Body of pancreas (tissue), 4 donors: Measurements from ENCODE around the gene HOXB5. TPM values are rescaled to one million over a fixed set of nuclear protein-coding genes. Genes with fewer than 3 reads are reported as not detected.

Experiments used
- ATAC-seq: fragments of 150-250 bp; one replicate; pipeline ENCODE4 v1.9.1; 2016
- DNase-seq, 4 donors: peaks; one replicate each; pipeline ENCODE4 v3.0.0-alpha.2; 2019
- H3K27ac ChIP-seq, 4 donors: fragments of 200-600 bp; sonication (generic); 1 replicate in 3 of 4; 2 replicates in 1 of 4; pipeline versions ENCODE4 v1.5.1 to v1.6.1; 2016 to 2019; ENCODE audit warnings: mild to moderate bottlenecking in 1 of 4, mixed read lengths in 1 of 4, moderate library complexity in 1 of 4
- H3K27me3 ChIP-seq, 2 donors: fragments of 200-600 bp; sonication (generic); one replicate each; pipeline ENCODE4 v1.6.0; 2016; ENCODE audit warnings: mild to moderate bottlenecking in 1 of 2
- H3K36me3 ChIP-seq, 2 donors: fragments of 200-600 bp; sonication (generic); replicated peaks in 1 of 2; 2 replicates each; pipeline ENCODE4 v1.5.1; 2016; ENCODE audit warnings: low read depth in 2 of 2; ENCODE audit not compliant: insufficient read depth in 1 of 2
- H3K4me1 ChIP-seq: fragments of 200-600 bp; sonication (generic); one replicate; pipeline ENCODE4 v1.6.0; 2016
- H3K4me3 ChIP-seq, 2 donors: fragments of 200-600 bp; sonication (generic); 1 replicate in 1 of 2; 2 replicates in 1 of 2; pipeline ENCODE4 v1.5.1; 2016 to 2019
- H3K9me3 ChIP-seq, 3 donors: fragments of 200-600 bp; sonication (generic); 1 replicate in 2 of 3; 2 replicates in 1 of 3; pipeline ENCODE4 v1.5.1; 2016
- CTCF ChIP-seq, 7 experiments: fragments of 450-650 bp in 4 of 7; fragments of 200-600 bp in 3 of 7; sonication (generic) in 3 of 7; IDR thresholded peaks; one replicate each; pipeline ENCODE4 v1.5.1; 2016 to 2019; ENCODE audit warnings: antibody characterized with exemption in 7 of 7
- POLR2A ChIP-seq, 3 donors: fragments of 450-650 bp; IDR thresholded peaks; one replicate each; pipeline ENCODE4 v1.6.1; 2016; ENCODE audit warnings: antibody characterized with exemption in 3 of 3, mild to moderate bottlenecking in 2 of 3
- WGBS, 2 donors: methylation state at CpG; one replicate each; pipeline ENCODE4 v1.1.5; 2017; 5-methylcytosine and 5-hydroxymethylcytosine counted together
- intact Hi-C: fragments of 100-400 bp; cut with DNase I; formaldehyde crosslinking; loops from one replicate; pipeline ENCODE4 v1.15.1; 2023
- total RNA-seq, 2 donors: library from RNA; depleted of rRNA; stranded (reverse); fragments of >200 nt; gene quantifications; one replicate each; pipeline ENCODE4 v1.1.0, GENCODE V29; 2016

Gene HOXB5
- total RNA-seq, 2 donors from 2014 or later, result 0.99 TPM; not detected in 1

GRCh38 chr17:48589060-48589830, 4.3 kb downstream of the HOXB5 start:
- Histone ChIP-seq H3K4me3 (no peak overlapping the region), H3K36me3 (no peaks in the 10 kb centered on the region), H3K4me1 (peaks cover 24% of the 10 kb centered on the region), H3K9me3 (no peaks in the 10 kb centered on the region), H3K27ac (no peak overlapping the region), H3K27me3 (peaks cover 0 to 41% of the 10 kb centered on the region in 2 donors)
- intact Hi-C loops, result no loop called here
- 13 to 18% methylated on average over 10 of the region's 10 CpGs for WGBS, 2 donors
- ATAC-seq, result no peak
- TF ChIP-seq CTCF (IDR thresholded peaks at IDR 0.05), result no peak
- no peak for TF ChIP-seq POLR2A (IDR thresholded peaks at IDR 0.05)
- no peak for DNase-seq

- Histone ChIP-seq H3K9me3 (no peaks in the 10 kb centered on the region), H3K4me3 (no peak overlapping the region), H3K27ac (no peak overlapping the region), H3K4me1 (peaks cover 23% of the 10 kb centered on the region), H3K36me3 (no peaks in the 10 kb centered on the region), H3K27me3 (peaks cover 0 to 43% of the 10 kb centered on the region in 2 donors)
- intact Hi-C loops, result no loop called here
- no peak for DNase-seq
- TF ChIP-seq CTCF (IDR thresholded peaks at IDR 0.05) (no peak), POLR2A (IDR thresholded peaks at IDR 0.05) (no peak)
- no peak for ATAC-seq
- WGBS, 2 donors, result 17 to 20% methylated on average over 2 of the region's 2 CpGs
Measured at GRCh38 chr17:48588528-48588927, 5.1 kb downstream of the HOXB5 start.

- ATAC-seq (no peak), DNase-seq (no peak)
- Histone ChIP-seq H3K27me3 (peaks cover 0 to 39% of the 10 kb centered on the region in 2 donors), H3K4me1 (peaks cover 19% of the 10 kb centered on the region), H3K27ac (no peak overlapping the region), H3K4me3 (no peak overlapping the region), H3K9me3 (no peaks in the 10 kb centered on the region), H3K36me3 (no peaks in the 10 kb centered on the region)
- WGBS, 2 donors, result 26 to 42% methylated on average over 2 of the region's 2 CpGs
- intact Hi-C loops, result no loop called here
- TF ChIP-seq POLR2A (IDR thresholded peaks at IDR 0.05) (no peak), CTCF (IDR thresholded peaks at IDR 0.05) (no peak)
Measured at GRCh38 chr17:48588074-48588415, 5.5 kb downstream of the HOXB5 start.

GRCh38 chr17:48587276-48588073, 6.1 kb downstream of the HOXB5 start:
- ATAC-seq, result no peak
- H3K36me3 ChIP-seq, result no peaks in the 10 kb centered on the region
- no peak for TF ChIP-seq CTCF (IDR thresholded peaks at IDR 0.05)
- no peak for TF ChIP-seq POLR2A (IDR thresholded peaks at IDR 0.05)
- intact Hi-C loops, result no loop called here
- no peak overlapping the region for H3K4me3 ChIP-seq
- 39 to 44% methylated on average over 5 of the region's 5 CpGs for WGBS, 2 donors
- no peak for DNase-seq
- H3K4me1 ChIP-seq, result peaks cover 15% of the 10 kb centered on the region
- H3K9me3 ChIP-seq, result no peaks in the 10 kb centered on the region
- H3K27ac ChIP-seq, result no peak overlapping the region
- peaks cover 0 to 39% of the 10 kb centered on the region in 2 donors for H3K27me3 ChIP-seq
